Measurements from ENCODE around the gene CLDN22. TPM values are rescaled to one million over a fixed set of nuclear protein-coding genes. Genes with fewer than 3 reads are reported as not detected.

Gene CLDN22
- not detected in 2 replicates for total RNA-seq (2014; rRNA removed; shearing (Covaris generic))

DNA sequence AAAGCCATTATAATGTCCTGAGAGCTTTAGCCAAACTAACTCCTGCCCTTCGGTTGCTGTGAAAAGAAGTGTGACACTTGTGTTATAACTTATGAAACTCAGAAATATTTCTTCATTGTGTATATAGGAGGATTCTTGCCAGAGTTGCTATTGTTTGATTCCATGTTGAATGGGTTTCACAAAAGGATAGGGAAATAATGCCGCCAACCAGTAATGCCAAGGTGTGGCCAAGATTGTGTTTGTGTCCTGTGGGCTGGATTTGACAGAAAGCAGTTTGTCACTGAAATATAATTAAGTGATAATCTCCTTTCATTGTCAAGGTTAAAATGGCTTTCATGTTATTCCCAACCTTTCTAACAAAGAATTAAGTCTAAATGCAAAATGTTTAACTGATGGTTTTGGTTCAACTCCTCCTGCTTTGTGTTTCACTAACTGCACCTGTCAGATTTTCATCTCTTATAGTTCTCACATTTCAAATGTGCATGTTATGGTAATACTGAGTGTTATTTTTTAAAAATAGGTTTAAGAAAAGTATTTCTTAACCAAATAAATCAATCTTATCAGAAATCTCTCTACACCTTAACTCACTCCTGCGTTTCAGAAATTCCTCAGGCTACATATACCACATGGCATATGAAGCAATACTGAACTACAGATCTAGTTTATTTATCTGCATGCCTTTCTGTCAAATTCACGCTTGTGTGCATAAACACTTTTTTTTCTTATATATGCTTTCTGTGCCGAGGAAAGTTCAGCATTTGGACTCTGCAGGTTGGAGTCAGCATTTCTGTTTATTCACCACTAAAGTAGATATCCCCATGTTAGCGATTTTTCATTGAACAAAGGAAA lies at the start of gene CLDN22:
TSS of gene CLDN22 (minus strand) at position 66 of the 849 bp plus-strand sequence. CDS start at position 8, 58 bp downstream.
- no peak within 1 kb of the TSS for H3K27ac ChIP-seq
- no peaks in the 10 kb centered on the region for H3K27me3 ChIP-seq
- no peak for DNase-seq
- H3K4me1 ChIP-seq: no peaks in the 10 kb centered on the region
- no peaks in the 10 kb centered on the region for H3K36me3 ChIP-seq
- no peak within 1 kb of the TSS for H3K4me3 ChIP-seq
- no peaks in the 10 kb centered on the region for H3K9me3 ChIP-seq (replicated peaks)

DNA sequence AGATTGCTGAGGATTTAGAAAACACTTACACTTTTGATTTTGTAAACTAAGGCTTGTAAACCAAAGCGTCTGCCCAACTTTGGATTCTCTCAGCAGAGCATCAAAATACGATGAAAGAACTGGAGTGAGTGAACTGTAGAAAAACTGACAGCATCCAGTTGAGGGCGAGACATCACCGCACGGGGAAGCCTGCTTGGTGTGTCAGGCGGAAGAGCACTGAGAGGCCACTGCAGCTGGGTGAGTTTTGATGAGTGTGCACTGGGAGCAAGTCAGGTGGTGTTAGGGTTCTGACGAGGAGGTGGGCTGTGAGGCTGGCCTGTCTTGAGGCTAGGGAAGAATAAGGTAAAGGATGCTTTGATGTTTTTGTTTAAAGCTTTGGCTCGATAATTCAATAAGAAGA lies 49.0 kb upstream of the CLDN22 start:
- H3K36me3 ChIP-seq: no peaks in the 10 kb centered on the region
- H3K9me3 ChIP-seq (replicated peaks): no peaks in the 10 kb centered on the region
- H3K4me1 ChIP-seq: no peaks in the 10 kb centered on the region
- DNase-seq: no peak
- no peaks in the 10 kb centered on the region for H3K27me3 ChIP-seq
- H3K4me3 ChIP-seq: no peak overlapping the region
- H3K27ac ChIP-seq: no peak overlapping the region

DNA sequence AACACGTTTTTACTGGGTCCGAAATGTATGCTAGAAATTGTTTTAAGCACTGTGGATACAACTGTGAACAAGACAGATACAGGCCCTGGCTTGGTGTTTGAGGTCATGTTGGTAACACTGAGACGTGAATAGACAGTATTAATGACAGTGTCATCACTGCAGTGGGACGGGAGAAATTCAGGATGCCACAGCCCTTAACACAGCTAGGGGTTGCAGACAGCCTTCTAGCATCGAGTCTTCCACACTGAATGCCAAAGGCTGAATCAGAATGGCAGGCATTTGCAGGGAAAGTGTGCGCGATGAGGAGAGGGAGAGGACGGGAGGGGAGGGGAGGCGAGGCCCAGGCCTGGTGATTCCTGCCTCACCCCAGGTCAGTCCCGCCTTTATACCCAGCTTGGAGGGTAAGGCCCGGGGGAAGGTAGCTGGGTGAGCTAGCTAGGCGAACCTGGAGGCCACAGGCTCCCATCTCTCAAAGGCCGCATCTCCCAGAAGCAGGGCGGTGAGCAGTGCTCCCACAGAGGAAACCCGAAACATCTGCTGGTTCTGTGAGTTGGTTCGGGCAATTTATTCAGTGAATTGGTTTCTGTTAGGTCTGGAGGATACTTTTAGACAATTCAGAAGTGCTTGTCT lies 46.2 kb upstream of the CLDN22 start:
- Histone ChIP-seq H3K27me3 (no peaks in the 10 kb centered on the region), H3K27ac (no peak overlapping the region), H3K4me1 (no peaks in the 10 kb centered on the region), H3K36me3 (no peaks in the 10 kb centered on the region), H3K9me3 (replicated peaks) (no peaks in the 10 kb centered on the region), H3K4me3 (no peak overlapping the region)
- DNase-seq: no peak

DNA sequence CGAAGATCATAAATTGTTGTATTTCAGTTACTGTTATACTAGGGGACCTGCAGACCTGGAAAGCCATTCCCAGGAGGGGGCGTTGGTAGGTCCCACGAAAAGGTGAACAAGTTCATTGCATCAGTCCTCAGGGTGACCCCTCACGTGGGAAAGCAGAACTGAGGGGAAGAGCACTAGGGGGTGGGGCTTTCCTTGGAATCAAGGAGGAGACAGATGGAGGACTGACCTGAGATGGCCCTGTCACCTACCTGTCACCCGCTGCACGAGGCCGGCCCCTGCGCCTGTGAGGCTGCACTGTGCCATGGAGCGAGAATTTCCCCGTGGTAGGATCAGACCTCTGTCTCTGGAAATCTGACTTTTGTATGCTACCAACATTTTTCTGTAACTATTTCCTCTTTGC lies 43.9 kb upstream of the CLDN22 start:
- Histone ChIP-seq H3K27ac (no peak overlapping the region), H3K27me3 (no peaks in the 10 kb centered on the region), H3K4me3 (no peak overlapping the region), H3K9me3 (replicated peaks) (no peaks in the 10 kb centered on the region), H3K36me3 (no peaks in the 10 kb centered on the region), H3K4me1 (no peaks in the 10 kb centered on the region)
- DNase-seq: no peak

DNA sequence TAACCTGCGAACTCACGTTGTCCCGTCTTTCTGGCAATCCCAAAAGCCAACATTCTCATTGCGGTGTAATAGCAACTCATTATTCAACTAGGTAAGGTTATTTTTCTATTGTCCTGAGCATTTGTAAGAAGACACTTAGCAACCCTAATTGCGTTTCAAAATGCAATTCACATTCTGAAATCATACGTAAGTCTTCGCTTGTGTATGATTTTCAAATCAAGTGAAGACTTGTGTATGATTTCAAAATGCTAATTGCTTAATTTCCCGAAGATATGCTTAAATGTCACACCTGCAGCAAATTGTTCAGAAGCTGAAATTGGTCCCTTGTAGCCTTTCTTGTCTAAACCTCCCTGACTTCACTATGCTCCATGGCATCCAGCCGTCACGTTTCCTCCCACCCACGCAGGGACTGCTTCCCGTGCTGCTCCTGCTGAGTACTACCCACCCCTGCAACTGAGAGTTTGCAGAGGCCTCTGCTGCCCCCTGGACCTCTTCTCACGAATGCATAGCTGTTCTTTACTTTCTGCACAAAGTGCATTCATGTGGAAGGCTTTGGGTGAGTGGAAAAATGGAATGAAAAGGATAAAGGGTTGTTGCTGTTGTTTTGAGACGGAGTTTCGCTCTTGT lies 43.0 kb upstream of the CLDN22 start:
- no peak for DNase-seq
- Histone ChIP-seq H3K4me1 (no peaks in the 10 kb centered on the region), H3K9me3 (replicated peaks) (no peaks in the 10 kb centered on the region), H3K27me3 (no peaks in the 10 kb centered on the region), H3K4me3 (no peak overlapping the region), H3K27ac (no peak overlapping the region), H3K36me3 (no peaks in the 10 kb centered on the region)

DNA sequence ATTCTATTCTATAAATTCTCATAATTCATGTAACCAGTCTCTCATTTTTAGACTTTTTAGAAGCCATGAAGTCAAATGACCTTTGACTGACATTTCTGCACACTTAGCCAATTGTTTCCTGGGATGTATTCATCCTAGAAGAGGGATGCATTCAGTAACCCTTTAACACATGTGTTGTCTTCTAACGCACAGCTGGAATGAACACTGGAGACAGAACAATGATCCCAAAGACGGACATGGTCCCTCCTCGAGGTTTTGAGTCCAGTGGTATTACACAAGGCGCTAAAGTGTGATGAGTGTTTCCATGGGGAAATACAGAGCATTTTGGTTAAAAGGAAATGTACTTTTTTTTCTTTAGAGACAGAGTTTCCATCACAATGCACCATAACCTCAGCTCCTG lies 42.0 kb upstream of the CLDN22 start:
- no peaks in the 10 kb centered on the region for H3K27me3 ChIP-seq
- H3K27ac ChIP-seq: no peak overlapping the region
- H3K4me3 ChIP-seq: no peak overlapping the region
- DNase-seq: no peak
- H3K9me3 ChIP-seq (replicated peaks): no peaks in the 10 kb centered on the region
- H3K4me1 ChIP-seq: no peaks in the 10 kb centered on the region
- H3K36me3 ChIP-seq: no peaks in the 10 kb centered on the region

DNA sequence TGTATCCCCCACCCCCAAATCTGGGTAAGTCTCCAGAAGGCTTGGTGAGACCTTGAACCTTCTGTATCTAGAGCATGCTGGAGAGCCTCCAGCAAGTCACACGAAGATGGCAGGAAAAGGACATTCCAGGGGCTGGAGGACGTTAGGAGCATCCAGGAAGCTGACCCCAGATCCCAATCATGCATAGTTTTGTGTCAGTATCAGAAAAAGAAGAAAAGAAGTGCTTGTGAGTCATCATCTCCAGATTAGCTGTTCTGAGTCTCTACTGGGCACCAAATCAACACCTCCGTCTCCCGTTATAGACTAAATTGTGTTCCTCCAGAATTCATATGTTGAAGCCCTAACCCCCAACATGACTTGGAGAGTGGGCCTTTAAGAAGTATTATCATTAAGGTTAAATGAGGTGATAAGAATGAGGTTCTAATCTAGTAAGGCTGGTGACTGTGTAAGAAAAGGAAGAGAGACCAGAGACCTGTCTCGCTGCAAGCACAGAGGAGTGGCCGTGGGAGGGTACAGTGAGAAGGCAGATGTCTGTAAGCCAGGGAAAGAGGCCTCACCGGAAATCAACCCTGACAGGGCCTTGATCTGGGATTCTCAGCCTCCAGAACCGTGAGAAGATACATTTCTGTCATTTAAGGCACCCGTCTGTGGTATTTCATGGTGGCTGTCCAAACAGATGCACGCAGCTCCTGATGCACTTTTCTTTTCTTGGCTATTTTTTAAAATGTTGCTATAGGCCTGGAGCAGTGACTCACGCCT lies 40.3 kb upstream of the CLDN22 start:
- H3K4me1 ChIP-seq: no peaks in the 10 kb centered on the region
- no peaks in the 10 kb centered on the region for H3K27me3 ChIP-seq
- H3K36me3 ChIP-seq: no peaks in the 10 kb centered on the region
- no peaks in the 10 kb centered on the region for H3K9me3 ChIP-seq (replicated peaks)
- no peak overlapping the region for H3K4me3 ChIP-seq
- H3K27ac ChIP-seq: no peak overlapping the region
- DNase-seq: peak in 1 of 2 experiments; percentile 4

DNA sequence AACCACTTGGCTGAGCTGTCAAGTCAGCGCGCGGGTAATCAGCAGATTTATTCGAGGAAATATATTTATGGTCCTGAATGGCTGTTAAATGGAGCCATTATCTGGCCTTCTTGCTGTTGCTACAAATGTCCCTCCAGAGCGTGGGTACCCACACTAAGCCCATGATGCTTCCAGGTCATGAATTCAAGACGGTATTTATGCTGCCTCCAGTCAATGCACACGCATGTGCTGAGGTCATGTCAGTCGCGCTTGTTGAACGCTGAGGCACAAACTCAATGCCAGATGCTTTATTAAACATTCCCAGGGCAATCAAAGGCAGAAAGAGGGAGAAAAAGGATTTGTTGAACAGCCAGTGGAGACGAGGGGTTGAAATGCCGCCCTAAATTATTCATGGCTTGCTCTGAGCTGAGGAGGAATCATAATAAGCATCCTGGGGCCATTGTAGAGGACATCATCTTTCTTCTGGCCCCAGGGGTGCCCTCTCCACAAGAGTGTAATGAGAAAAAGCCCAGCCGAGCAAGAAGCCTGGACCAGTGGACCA lies 38.2 kb upstream of the CLDN22 start:
- H3K4me1 ChIP-seq: no peaks in the 10 kb centered on the region
- H3K9me3 ChIP-seq (replicated peaks): no peaks in the 10 kb centered on the region
- no peaks in the 10 kb centered on the region for H3K36me3 ChIP-seq
- no peak overlapping the region for H3K4me3 ChIP-seq
- DNase-seq: no peak
- no peaks in the 10 kb centered on the region for H3K27me3 ChIP-seq
- H3K27ac ChIP-seq: no peak overlapping the region

DNA sequence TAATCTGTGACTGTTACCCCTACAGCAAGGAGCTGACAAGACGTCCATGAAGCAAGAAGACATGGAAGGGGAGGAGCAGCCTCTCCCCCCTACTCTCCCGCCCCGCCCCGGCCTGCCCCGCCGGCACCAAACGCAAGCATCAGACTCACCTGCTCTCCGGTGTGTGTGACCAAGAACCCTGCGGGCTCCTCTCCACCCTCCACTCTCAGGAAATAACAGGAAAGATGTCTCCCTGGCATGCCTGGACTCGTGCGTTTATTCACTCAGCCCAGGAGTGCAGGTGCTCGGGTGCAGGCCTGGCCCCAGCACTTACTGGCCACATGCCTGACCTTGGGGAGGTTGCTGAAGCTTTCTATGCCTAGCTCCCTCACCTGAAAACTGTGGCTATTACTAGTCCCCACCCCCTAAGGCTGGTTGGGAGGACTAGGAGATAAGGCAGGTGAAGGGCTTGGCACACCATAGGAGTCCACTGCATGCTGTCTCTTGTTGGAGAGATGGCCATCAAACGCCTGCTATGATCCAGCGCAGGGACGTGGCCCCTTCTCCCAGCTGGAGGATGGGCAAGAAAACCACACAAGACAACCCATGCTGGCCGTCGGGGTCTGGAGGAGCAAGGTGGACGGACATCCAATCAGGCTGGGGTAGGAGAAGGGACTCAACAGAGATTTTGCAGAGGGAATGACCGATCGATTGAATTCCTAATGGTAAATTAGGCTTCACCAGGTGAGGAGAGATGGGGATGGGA lies 37.0 kb upstream of the CLDN22 start:
- no peak for DNase-seq
- Histone ChIP-seq H3K4me1 (no peaks in the 10 kb centered on the region), H3K27ac (no peak overlapping the region), H3K36me3 (no peaks in the 10 kb centered on the region), H3K9me3 (replicated peaks) (no peaks in the 10 kb centered on the region), H3K27me3 (no peaks in the 10 kb centered on the region), H3K4me3 (no peak overlapping the region)

DNA sequence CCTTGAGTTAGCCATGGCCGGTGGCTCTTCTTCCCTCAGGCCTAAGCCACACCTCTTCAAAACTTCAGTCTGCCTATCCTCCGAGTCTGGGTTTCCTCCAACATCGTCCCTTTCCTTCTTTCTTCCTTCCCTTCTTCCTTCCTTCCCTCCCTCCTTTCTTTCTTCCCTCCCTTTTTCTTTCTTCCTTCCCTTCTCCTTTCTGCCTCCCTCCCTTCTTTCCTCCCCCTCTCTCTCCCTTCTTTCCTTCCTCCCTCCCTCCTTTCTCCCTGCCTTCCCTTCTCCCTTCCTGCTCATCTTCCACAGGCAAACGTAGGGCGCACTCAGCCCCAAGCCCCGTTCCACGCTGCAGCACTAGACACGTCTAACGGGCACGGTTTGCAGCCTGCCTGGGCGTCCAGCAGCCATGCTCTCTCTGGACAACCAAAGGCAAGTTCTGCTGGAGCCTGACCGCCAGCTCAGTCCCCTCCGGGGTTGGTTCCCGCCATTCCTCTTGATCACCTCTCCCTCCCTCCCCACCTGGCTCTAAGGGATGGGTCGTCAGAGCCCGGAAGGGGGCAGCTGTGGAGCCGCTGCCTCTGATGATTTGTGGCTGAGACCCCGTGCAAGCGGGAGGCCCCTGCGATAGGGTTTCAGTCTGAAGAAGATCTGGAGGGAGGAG lies 36.2 kb upstream of the CLDN22 start:
- H3K9me3 ChIP-seq (replicated peaks): no peaks in the 10 kb centered on the region
- H3K4me3 ChIP-seq: no peak overlapping the region
- no peaks in the 10 kb centered on the region for H3K27me3 ChIP-seq
- no peak overlapping the region for H3K27ac ChIP-seq
- DNase-seq: no peak
- H3K4me1 ChIP-seq: no peaks in the 10 kb centered on the region
- H3K36me3 ChIP-seq: no peaks in the 10 kb centered on the region

DNA sequence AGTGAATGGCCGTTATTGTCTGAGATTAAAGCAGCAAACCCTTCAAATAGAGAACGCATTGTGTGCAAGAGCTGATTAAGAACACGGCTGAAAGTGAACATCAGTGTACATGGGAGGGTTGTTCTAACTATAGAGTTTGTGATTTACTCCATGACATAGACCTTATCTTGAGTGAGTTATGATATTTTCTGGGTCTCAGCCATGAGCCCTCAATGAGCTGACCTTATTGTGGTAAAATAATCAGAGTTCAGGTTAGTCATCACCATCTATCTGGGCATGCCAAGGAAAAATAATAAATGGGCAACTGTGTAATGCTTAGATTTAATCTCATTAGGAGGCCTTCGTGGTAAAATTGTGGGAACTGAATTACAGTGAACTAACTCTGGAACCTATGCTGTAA lies 35.3 kb upstream of the CLDN22 start:
- no peak overlapping the region for H3K4me3 ChIP-seq
- no peaks in the 10 kb centered on the region for H3K4me1 ChIP-seq
- no peaks in the 10 kb centered on the region for H3K9me3 ChIP-seq (replicated peaks)
- no peaks in the 10 kb centered on the region for H3K36me3 ChIP-seq
- H3K27me3 ChIP-seq: no peaks in the 10 kb centered on the region
- H3K27ac ChIP-seq: no peak overlapping the region
- DNase-seq: peak in 1 of 2 experiments; percentile 29

DNA sequence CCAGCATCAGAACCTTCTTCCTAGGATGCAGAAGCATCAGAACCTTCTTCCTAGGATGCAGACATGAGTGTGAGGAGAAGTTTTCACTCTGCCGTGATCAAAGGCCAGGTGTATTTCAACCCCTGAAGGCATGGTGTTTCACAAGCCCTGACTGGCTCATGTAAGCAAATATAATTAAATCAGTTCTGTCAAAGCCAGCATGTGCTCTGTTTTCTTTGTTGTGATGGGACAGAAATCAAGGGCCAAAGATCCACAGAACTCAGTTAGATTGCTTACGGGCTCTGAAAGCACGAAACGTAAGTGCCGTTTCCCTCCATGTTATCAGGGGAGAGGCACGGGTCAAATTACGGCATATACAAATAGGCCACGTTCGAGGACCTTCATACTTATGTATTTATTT lies 34.1 kb upstream of the CLDN22 start:
- no peak for DNase-seq
- no peaks in the 10 kb centered on the region for H3K4me1 ChIP-seq

DNA sequence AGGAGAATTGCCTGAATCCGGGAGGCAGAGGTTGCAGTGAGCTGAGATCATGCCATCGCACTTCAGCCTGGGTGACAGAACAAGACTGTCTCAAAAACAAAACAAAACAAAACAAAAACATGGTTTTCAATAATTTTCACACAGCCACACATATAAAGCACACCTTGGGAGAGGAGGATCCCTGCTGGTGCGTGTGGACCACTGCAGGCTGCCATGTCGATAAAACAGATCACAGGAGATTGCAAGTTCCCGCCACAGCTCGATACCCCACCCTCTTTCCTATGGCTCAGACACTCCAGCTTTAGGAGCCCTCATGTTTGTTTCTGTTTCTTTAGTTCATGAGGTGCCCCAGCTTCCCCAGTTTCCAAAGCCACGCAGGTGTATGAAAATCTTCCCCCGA lies 33.5 kb upstream of the CLDN22 start:
- Histone ChIP-seq H3K9me3 (replicated peaks) (no peaks in the 10 kb centered on the region), H3K4me1 (no peaks in the 10 kb centered on the region), H3K36me3 (no peaks in the 10 kb centered on the region), H3K4me3 (no peak overlapping the region), H3K27ac (no peak overlapping the region), H3K27me3 (no peaks in the 10 kb centered on the region)
- DNase-seq: no peak

More for the DNA sequence above, 34.1 kb upstream of the CLDN22 start:
- Histone ChIP-seq H3K27ac (no peak overlapping the region), H3K9me3 (replicated peaks) (no peaks in the 10 kb centered on the region), H3K27me3 (no peaks in the 10 kb centered on the region), H3K36me3 (no peaks in the 10 kb centered on the region), H3K4me3 (no peak overlapping the region)

DNA sequence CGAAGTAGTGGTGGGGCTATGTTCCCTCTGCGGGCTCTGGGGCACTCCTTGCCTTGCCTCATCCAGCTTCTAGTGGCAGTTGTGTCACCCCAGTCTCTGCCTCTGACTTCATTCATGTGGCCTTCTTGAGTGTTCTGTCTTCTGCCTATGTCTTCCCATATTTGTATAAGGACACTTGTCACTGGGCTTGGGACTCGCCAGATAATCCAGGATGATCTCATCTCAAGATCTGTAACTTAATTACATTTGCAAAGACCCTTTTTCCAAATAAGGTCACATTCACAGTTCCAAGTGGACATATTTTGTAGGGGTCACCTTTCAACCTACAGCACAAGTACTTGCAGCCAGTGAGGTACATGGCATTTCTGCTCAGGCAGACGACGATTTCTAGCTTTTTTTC lies 32.5 kb upstream of the CLDN22 start:
- Histone ChIP-seq H3K9me3 (replicated peaks) (no peaks in the 10 kb centered on the region), H3K27me3 (no peaks in the 10 kb centered on the region), H3K36me3 (no peaks in the 10 kb centered on the region), H3K4me3 (no peak overlapping the region), H3K27ac (no peak overlapping the region), H3K4me1 (no peaks in the 10 kb centered on the region)
- DNase-seq: no peak
